H1 (cell line): ENCODE measurements around the gene TFCP2L1. TPM values are rescaled to one million over a fixed set of nuclear protein-coding genes. Genes with fewer than 3 reads are reported as not detected.

Experiments
- CBX5 ChIP-seq: fragments of 300-800, 300-1000 bp; sonication (generic); IDR thresholded peaks from 2 replicates; pipeline ENCODE4 v1.7.1; 2016; ENCODE audit warnings: antibody characterized with exemption, low read length, low read depth
- NRF1 ChIP-seq: IDR thresholded peaks from 2 replicates; pipeline ENCODE4 v1.6.1; 2011; ENCODE audit warnings: mild to moderate bottlenecking, low read depth, low read length, improper control_type of control experiment
- RAD21 ChIP-seq, 2 experiments: IDR thresholded peaks in 1 of 2; conservative IDR thresholded peaks in 1 of 2; 2 replicates each; pipeline ENCODE4 v1.6.1; 2011; ENCODE audit warnings: low read depth in 2 of 2, low read length in 2 of 2, improper control_type of control experiment in 1 of 2, inconsistent platforms in 1 of 2, mild to moderate bottlenecking in 1 of 2, moderate library complexity in 1 of 2
- RNF2 ChIP-seq: fragments of 200-900, 300-1000 bp; sonication (generic); IDR thresholded peaks from 2 replicates; pipeline ENCODE4 v1.7.1; 2016; ENCODE audit warnings: borderline replicate concordance, low read depth, mild to moderate bottlenecking, antibody characterized with exemption, low read length; ENCODE audit not compliant: poor library complexity, severe bottlenecking; ENCODE audit errors: missing control alignments
- SAP30 ChIP-seq: fragments of 300-600 bp; sonication (generic); IDR thresholded peaks from 2 replicates; pipeline ENCODE4 v1.7.1; 2012; ENCODE audit warnings: low read length, moderate library complexity, mild to moderate bottlenecking, inconsistent platforms; ENCODE audit not compliant: insufficient read depth, insufficient replicate concordance
- SP2 ChIP-seq: IDR thresholded peaks from 2 replicates; pipeline ENCODE4 v1.6.1; 2012; ENCODE audit warnings: mild to moderate bottlenecking, low read length, inconsistent platforms
- polyA plus RNA-seq, 7 experiments: library from polyadenylated mRNA; depleted of rRNA in 3 of 7; stranded (reverse) in 5 of 7; unstranded in 2 of 7; fragments of >200 nt in 5 of 7; fragments of 200-250 nt in 2 of 7; gene quantifications; 1 replicate in 5 of 7; 2 replicates in 1 of 7; 4 replicates in 1 of 7; pipeline versions ENCODE4 v1.2.1 to v1.2.3, GENCODE V29; 2011 to 2013; ENCODE audit warnings: missing spikeins in 2 of 7, mixed read lengths in 2 of 7
- total RNA-seq: library from RNA; stranded (reverse); fragmentation: NEBNext Ultra II Directional; extraction: Animal tissue kit (Norgen Biotek cat#: 25700); gene quantifications from 2 replicates; pipeline ENCODE4 v1.2.1, GENCODE V29; 2021

TFCP2L1 gene
- total and polyA plus RNA-seq, 2 of the 8 experiments (the other 6 are each of a cell fraction or from before 2014, with no cell fraction given): 1.5 to 3.8 TPM

- no peak for TF ChIP-seq RAD21 (IDR thresholded peaks at IDR 0.05 in 1 of 2, conservative IDR thresholded peaks at IDR 0.05 in 1 of 2; ENCODE audit: low read depth in 2 of 2, low read length in 2 of 2)
- no peak for TF ChIP-seq CBX5
- TF ChIP-seq RNF2: no peak
- no peak for TF ChIP-seq SAP30
- TF ChIP-seq SP2: no peak
- TF ChIP-seq NRF1: no peak
Measured at GRCh38 chr2:121247971-121248370, 37.0 kb downstream of the TFCP2L1 start (continued).
